AG09319 (cell line): ENCODE results near the gene HCN3.

Experiments used
- DNase-seq: peaks from one replicate; pipeline ENCODE4 v3.0.0-alpha.2; 2010; ENCODE audit warnings: low read depth; ENCODE audit errors: extremely low read depth
- TF ChIP-seq, protein P1 (sequence below): IDR thresholded peaks from 2 replicates; pipeline ENCODE4 v1.5.1; 2011; ENCODE audit warnings: low read depth, mild to moderate bottlenecking, inconsistent platforms, low read length, moderate library complexity

HCN3 gene

DNA sequence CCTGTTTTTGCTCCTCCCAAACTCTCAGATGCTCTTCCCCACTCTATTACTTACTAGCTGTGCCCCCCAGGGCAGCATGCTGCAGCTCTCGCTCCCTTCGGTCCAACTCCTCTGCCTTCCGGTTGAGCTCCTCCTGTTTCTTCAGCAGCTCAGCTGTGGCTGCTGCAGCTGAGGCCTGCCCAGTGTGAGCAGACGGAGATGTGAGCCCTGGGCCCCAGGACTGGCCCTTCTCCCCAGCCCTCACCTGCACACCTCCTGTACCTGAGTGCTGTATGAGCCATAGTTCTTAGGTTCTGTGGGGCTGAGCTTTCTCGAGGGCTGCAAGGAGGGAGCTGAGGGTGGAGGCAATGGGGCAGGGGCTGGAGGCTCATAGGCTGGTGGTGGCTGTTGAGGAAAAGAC lies 17.0 kb upstream of the HCN3 start:
- DNase-seq, result no peak
- TF ChIP-seq, protein P1, sequence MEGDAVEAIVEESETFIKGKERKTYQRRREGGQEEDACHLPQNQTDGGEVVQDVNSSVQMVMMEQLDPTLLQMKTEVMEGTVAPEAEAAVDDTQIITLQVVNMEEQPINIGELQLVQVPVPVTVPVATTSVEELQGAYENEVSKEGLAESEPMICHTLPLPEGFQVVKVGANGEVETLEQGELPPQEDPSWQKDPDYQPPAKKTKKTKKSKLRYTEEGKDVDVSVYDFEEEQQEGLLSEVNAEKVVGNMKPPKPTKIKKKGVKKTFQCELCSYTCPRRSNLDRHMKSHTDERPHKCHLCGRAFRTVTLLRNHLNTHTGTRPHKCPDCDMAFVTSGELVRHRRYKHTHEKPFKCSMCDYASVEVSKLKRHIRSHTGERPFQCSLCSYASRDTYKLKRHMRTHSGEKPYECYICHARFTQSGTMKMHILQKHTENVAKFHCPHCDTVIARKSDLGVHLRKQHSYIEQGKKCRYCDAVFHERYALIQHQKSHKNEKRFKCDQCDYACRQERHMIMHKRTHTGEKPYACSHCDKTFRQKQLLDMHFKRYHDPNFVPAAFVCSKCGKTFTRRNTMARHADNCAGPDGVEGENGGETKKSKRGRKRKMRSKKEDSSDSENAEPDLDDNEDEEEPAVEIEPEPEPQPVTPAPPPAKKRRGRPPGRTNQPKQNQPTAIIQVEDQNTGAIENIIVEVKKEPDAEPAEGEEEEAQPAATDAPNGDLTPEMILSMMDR, result no peak

DNA sequence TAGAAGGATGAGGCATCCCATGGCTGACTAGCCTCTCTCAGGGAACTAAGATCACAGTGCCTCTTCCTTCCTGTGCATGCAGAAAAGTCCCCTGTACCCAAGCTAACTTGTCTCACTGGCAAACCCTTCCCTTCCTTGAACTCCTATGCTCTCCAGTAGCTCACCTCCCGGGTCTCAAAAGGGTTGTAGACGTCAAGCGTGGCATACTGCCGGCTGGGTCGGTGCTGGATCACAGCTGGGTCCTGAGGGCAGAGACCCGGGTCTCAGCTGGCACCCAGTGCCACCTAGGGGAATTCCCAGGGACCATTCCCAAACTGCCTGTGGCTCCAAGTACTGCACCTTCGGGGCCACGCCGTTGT lies 15.8 kb upstream of the HCN3 start:
- TF ChIP-seq, protein P1, result no peak; the same call in 1 of the 2 replicates
- DNase-seq, result no peak

DNA sequence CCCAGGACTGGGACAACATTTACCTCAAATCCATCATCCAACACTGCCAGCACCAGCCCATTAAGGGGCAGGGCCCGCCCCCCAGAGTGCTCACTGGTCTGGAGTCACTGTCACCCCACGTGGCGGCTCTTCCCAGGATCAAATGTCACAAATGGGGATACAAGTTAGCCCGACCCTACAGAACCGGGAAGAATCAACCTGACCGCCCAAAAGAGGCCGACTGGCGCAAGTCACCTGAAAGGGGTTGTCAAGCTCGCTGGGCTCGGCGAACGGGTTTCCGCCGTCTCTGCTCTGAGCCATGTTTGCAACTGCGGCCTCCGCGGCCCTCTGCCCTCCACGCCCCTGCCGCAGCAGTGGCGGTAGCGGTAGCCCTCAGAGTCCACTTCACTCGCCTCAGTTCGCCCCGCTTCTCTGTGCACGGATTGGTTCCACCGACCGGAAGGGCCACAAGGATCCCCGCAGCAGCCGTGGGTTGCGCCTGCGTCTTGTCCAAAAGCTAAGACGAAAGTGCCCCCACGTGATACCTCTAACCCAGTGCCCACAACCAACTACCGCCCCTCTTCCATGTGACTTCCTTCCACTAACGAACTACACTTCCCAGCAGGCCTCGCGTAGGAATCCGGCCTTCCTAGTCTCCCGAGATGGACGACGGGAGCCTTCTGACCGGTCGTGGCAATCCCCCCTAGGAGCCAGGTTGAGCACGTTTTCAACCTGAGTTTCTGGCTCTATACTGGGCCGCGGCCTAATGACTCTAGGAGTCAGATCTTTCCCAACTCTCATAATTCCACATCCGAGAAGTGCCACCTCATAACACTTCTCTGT lies 15.2 kb upstream of the HCN3 start, which contains the start of gene SCAMP3:
TSS of gene SCAMP3 (minus strand) at position 509 of the 822 bp plus-strand sequence. CDS start at position 300, 209 bp downstream.
- peak; percentile 94 for DNase-seq
- TF ChIP-seq, protein P1, result no peak

DNA sequence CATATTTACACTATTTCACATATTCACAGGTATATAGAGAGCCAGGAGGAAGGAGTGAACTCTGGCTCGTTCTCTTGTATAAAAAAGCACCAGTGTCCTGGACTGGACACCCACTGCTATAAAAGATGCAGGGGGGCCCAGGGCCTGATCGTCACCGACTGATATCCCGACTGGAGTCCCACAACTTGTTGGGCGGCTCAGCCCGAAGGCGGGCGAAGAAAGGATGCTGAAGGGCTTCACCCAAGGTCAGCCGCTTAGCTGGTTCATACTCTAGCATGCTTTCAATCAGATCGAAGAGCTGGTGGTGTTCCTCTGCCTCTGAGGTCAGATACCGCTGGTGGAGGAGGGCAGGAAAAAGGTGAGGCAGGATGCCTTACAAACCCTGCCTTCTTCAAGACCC lies 14.2 kb upstream of the HCN3 start:
- no peak for DNase-seq
- TF ChIP-seq, protein P1, result no peak

DNA sequence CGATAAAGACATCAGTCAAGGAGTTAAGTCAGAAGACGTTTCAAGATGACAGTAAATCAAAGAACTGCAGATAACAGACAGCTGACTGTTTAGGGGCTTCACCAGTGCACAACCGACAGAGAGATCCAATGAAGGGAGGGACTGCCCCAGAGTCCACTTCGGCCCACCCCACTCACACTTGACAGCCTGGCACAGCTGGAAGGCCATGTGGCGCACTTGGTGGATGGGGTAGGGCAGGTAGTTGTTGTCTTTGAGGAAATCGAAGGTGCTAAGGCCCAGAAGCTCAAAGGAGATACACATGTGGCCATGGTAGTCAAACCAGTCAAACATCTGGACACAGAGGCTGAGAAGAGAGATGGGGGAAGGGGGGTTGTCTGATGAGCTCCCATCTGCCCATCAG lies 10.7 kb upstream of the HCN3 start:
- no peak for DNase-seq
- TF ChIP-seq, protein P1, result no peak

DNA sequence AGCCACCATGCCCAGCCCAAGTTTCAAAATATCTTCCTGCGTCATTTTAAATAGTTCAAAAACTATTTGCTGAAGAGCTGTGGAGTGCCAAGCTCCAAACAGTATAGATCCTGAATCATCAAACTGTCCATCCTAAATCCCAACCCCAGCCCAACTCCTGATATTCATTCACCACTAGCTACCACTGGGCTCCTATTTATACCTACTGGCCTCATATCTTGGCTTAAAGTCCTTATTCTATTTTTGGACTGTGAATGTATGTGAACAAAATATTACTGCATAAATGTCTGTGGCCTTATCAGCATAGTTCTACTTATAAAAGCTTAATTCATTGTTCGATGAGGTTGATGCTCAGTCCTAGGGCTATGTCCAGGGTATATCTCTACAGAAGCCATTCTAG lies 9.9 kb upstream of the HCN3 start:
- DNase-seq, result no peak
- TF ChIP-seq, protein P1, result no peak

DNA sequence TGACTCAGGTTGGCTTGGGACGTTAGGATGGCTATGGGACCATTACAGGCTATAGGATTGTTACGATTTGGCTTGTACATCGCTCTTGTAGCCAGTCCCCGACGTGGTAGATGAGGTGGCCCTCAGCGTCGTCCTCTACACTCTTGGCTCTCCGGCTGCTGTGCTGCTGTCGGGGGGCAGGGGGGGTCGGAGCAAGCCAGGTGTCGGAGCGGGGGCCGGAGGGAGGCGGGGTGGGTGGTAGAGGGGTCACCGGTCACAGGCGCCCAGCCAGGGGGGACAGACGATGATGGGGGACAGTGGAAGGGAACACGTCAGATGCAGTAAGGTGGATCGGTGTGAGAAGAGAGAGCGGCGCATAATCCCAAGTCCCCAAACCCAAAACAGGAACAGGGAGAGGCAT lies 8.6 kb upstream of the HCN3 start:
- TF ChIP-seq, protein P1, result no peak
- DNase-seq, result no peak
